Activated CD4-positive, alpha-beta memory T cell treated with anti-CD3 and anti-CD28 coated beads for 36 hours (primary cell): ENCODE data around the gene ACBD3. TPM values are rescaled to one million over a fixed set of nuclear protein-coding genes. Genes with fewer than 3 reads are reported as not detected.

Experiments
- CTCF ChIA-PET: fragments of 350-600 bp; sonication (Branson Sonifier 250); formaldehyde crosslinking; loops from one replicate; lab custom pipeline; 2021; ENCODE audit warnings: antibody characterized with exemption, inconsistent platforms; lab: Charles Lee
- POLR2A ChIA-PET: fragments of 350-600 bp; sonication (Branson Sonifier 250); formaldehyde crosslinking; loops from one replicate; lab custom pipeline; 2021; ENCODE audit warnings: antibody characterized with exemption; lab: Charles Lee
- DNase-seq: peaks from one replicate; pipeline ENCODE4 v3.0.0-alpha.2; 2020
- H3K27ac Mint-ChIP-seq: one replicate; pipeline ENCODE4 v1.8.0; 2021; ENCODE audit warnings: mixed read lengths
- H3K27me3 Mint-ChIP-seq: one replicate; pipeline ENCODE4 v1.8.0; 2021; ENCODE audit warnings: mixed read lengths
- H3K36me3 Mint-ChIP-seq: one replicate; pipeline ENCODE4 v1.8.0; 2021; ENCODE audit warnings: mixed read lengths
- H3K4me1 Mint-ChIP-seq: one replicate; pipeline ENCODE4 v1.8.0; 2021; ENCODE audit warnings: low read depth, mixed read lengths
- H3K4me3 Mint-ChIP-seq: one replicate; pipeline ENCODE4 v1.8.0; 2021; ENCODE audit warnings: mild to moderate bottlenecking, mixed read lengths
- H3K9me3 Mint-ChIP-seq: one replicate; pipeline ENCODE4 v1.8.0; 2021; ENCODE audit warnings: mixed read lengths
- intact Hi-C: fragments of 100-400 bp; cut with micrococcal nuclease; formaldehyde crosslinking; loops from one replicate; pipeline ENCODE4 v1.15.1; 2023
- total RNA-seq, 2 experiments: library from RNA; stranded (reverse); gene quantifications; one replicate each; pipeline ENCODE4 v1.2.3, GENCODE V29; 2021

ACBD3 gene
- total RNA-seq, 2 experiments from 2014 or later = 18.7 to 20.7 TPM

GRCh38 chr1:226109829-226110248 is 76.7 kb downstream of the ACBD3 start:
- ChIA-PET POLR2A (interaction anchor here (0.9 to 3.3 kb wide), 9 partner anchors 10 to 110 kb away, joined by 3 to 18 read pairs (median 12); partner anchors contain the start of genes H3-3A and SDE2), CTCF (interaction anchor here (0.9 to 5.9 kb wide), 6 partner anchors 10 to 110 kb away, joined by 4 to 42 read pairs (median 16); partner anchors contain the start of gene SDE2)
- Mint-ChIP-seq H3K27me3 (no peaks in the 10 kb centered on the region), H3K27ac (peak overlapping the region; percentile 79), H3K36me3 (no peaks in the 10 kb centered on the region), H3K4me1 (peaks cover 15% of the 10 kb centered on the region), H3K9me3 (no peaks in the 10 kb centered on the region), H3K4me3 (peak overlapping the region; percentile 76)
- intact Hi-C loops = loop anchor here (1.0 to 2.0 kb wide), 3 partner anchors 11 to 47 kb away; partner anchors contain the start of gene H3-3A
- peak; percentile 89 for DNase-seq

DNA sequence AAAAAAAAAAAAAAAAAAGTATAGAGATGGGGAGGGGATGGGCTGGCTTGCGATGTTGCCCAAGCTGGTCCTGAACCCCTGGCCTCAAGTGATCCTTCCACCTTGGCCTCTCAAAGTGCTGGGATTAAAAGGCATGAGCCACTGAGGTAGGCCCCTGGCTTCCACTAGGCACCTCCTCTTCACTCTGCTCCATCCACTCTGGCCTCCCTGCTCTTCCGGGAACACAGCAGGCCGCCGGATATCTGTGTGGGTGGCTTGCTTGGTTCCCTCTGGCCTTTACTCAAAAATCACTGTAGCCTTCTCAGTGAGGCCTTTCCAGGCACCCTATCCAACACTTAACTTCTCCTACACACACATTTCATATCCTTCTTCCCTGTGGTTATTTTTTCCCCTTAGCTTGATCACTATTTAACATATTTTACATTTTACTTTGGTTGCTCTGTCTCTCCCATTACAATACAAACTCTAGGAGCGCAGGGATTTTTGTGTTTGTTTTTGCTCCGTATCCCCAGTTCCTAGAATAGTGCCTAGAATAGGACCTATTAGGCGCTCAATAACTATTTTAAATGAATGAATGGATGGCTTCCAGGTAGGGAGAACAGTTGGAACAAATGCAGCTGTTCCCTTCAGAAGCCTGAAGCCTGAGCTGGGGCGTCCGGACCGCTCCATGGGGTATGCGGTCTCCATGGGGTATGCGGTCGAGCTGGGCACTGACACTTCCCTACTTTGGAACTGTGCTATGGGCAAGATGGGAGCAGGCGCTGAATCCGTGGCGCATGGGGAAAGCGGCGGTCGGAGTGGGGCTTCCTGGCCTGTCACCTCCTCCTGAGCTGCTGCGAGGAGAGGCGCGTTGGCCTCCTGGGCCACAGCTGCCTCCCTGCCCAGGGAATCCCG is 77.4 kb downstream of the ACBD3 start:
- intact Hi-C loops = loop anchor here (2.0 kb wide), 1 partner anchor 26 kb away; no protein-coding TSS in a partner anchor
- Mint-ChIP-seq H3K4me1 (peaks cover 15% of the 10 kb centered on the region), H3K4me3 (peak overlapping the region; percentile 76), H3K9me3 (no peaks in the 10 kb centered on the region), H3K36me3 (no peaks in the 10 kb centered on the region), H3K27ac (peak overlapping the region; percentile 79), H3K27me3 (no peaks in the 10 kb centered on the region)
- no peak for DNase-seq
- CTCF ChIA-PET = interaction anchor here (0.9 to 5.9 kb wide), 6 partner anchors 10 to 109 kb away, joined by 4 to 42 read pairs (median 16); partner anchors contain the start of gene SDE2
- POLR2A ChIA-PET = interaction anchor here (0.9 to 3.3 kb wide), 7 partner anchors 11 to 109 kb away, joined by 3 to 18 read pairs (median 9); partner anchors contain the start of genes H3-3A and SDE2

- Mint-ChIP-seq H3K4me1 (peaks cover 15% of the 10 kb centered on the region), H3K9me3 (no peaks in the 10 kb centered on the region), H3K27ac (no peak overlapping the region), H3K36me3 (no peaks in the 10 kb centered on the region), H3K4me3 (no peak overlapping the region), H3K27me3 (no peaks in the 10 kb centered on the region)
- intact Hi-C loops = loop anchor here (2.0 kb wide), 1 partner anchor 25 kb away; no protein-coding TSS in a partner anchor
- ChIA-PET POLR2A (no interaction called here), CTCF (interaction anchor here (0.6 to 5.9 kb wide), 5 partner anchors 8 to 165 kb away, joined by 3 to 42 read pairs (median 7); no protein-coding TSS in a partner anchor)
- no peak for DNase-seq
Measured at GRCh38 chr1:226107471-226108460, 78.8 kb downstream of the ACBD3 start.

DNA sequence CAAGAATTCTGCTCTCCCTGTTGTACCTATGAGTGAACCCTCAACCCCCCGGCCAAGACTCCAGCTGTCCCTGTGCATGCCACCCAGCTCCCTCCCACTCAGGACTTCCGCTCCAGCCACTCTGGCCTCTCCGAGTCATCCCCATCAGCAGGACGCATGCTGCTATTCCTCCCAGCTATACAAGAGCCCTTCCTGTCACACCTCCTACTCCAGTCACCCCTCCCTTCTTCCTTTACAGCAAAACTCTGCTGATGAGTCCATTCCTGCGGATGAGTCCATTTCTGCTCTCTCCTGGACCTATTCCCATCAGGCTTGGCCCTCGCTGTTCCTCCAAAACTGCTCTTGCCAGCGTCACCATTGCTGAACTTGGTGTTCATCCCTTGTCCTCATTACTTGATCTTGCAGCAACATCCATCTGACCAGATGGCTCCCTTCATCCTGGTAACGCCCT is 81.8 kb downstream of the ACBD3 start:
- H3K4me3 Mint-ChIP-seq = no peak overlapping the region

DNA sequence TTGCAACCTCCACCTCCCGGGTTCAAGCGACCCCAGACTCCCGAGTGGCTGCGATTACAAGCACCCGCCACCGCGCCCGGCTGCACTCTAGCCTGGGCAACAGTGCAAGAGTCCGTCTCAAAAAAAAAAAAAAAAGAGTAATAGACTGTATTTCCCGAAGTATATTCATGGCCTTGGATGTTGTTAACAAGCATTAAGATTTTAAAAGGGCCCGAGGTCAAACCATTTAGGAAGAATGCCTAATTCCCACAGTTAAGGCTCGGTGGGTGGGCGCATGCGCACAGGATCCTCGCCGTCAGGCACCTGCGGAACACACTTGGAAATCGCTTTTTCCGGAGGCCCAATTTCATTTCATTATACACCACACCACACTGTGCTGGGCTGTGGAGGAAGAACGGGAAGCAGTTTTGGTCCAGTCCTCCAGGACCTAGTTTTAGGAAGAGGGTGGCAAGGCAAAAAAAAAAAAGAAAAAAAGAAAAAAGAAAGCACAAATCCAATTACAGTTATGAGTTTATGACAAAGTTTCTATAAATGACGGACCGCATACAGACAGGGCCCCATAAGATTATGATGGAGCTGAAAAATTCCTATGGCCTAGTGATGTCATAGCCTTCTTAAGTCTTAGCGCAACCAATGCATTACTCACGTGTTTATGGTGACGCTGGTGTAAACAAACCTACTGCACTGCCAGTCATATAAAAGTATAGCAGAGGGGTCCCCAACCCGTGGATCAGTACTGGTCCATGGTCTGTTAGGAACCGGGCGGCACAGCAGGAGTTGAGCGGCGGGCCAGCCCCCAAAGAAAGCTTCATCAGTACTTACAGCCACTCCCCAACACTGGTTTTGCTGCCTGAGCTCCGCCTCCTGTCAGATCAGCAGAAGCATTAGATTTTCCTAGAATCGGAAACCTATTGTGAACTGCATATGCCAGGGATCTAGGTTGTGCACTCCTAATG is 85.8 kb downstream of the ACBD3 start:
- intact Hi-C loops = loop anchor here (2.0 kb wide), 2 partner anchors 18 to 36 kb away; no protein-coding TSS in a partner anchor
- Mint-ChIP-seq H3K9me3 (no peaks in the 10 kb centered on the region), H3K4me3 (peak overlapping the region; percentile 76), H3K27ac (no peak overlapping the region), H3K27me3 (peaks cover 3% of the 10 kb centered on the region), H3K36me3 (no peaks in the 10 kb centered on the region), H3K4me1 (peaks cover 17% of the 10 kb centered on the region)
- peak; percentile 52 for DNase-seq
- POLR2A ChIA-PET = interaction anchor here (0.8 to 1.0 kb wide), 2 partner anchors 10 to 18 kb away, joined by 3 to 4 read pairs; no protein-coding TSS in a partner anchor
- CTCF ChIA-PET = interaction anchor here (0.5 to 2.6 kb wide), 4 partner anchors 17 to 130 kb away, joined by 3 to 12 read pairs (median 4); no protein-coding TSS in a partner anchor

More for the DNA sequence above, 81.8 kb downstream of the ACBD3 start:
- Mint-ChIP-seq H3K27me3 (peaks cover 3% of the 10 kb centered on the region), H3K9me3 (no peaks in the 10 kb centered on the region), H3K27ac (no peak overlapping the region), H3K4me1 (peaks cover 21% of the 10 kb centered on the region), H3K36me3 (no peaks in the 10 kb centered on the region)
- ChIA-PET POLR2A (no interaction called here), CTCF (interaction anchor here (1.2 to 1.9 kb wide), 2 partner anchors 21 to 40 kb away, joined by 7 to 8 read pairs; no protein-coding TSS in a partner anchor)
- intact Hi-C loops = no loop called here
- no peak for DNase-seq

DNA sequence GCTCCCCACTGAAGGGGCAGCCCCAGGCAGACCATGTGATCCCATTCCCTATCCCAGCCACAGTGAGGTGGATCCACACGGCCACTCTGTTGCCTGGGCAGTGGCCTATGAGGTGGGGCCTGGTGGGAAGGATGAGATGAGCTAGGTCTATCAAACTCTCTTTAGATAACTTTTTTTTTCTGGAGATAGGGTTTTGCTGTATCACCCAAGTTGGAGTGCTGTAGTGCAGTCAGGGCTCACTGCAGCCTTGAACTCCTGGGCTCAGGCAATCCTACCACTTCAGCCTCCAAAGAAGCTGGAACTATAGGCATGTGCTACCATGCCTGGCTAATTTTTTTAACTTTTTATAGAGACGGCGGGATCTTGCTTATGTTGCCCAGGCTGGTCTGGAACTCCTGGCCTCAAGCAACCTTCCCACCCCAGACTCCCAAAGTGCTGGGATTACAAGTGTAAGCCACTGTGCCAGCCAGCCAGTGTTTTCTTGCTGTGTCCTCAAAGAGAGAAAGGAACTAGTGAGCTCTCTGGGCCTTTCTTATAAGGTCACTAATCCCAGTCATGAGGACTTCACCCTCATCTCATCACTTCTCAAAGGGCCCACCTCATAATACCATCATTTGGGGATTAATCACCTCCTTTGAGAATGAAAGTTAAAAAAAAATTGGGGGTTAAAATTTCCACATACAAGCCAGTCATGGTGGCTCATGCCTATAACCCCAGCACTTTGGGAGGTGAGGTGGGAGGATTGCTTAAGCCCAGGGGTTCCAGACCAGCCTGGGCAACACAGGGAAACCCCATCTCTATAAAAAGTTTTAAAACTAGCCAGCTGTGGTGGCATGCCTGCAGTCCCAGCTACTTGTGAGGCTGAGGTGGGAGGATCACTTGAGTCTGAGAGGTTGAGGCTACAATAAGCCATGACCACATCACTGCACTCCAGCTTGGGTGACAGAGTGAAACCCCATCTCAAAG is 87.4 kb downstream of the ACBD3 start:
- peak; percentile 18 for DNase-seq
- H3K27ac Mint-ChIP-seq = no peak overlapping the region

GRCh38 chr1:226097866-226098625 is 88.5 kb downstream of the ACBD3 start:
- intact Hi-C loops = no loop called here
- no peaks in the 10 kb centered on the region for H3K36me3 Mint-ChIP-seq
- no peak overlapping the region for H3K27ac Mint-ChIP-seq
- H3K27me3 Mint-ChIP-seq = peaks cover 3% of the 10 kb centered on the region
- H3K4me3 Mint-ChIP-seq = no peak overlapping the region
- H3K9me3 Mint-ChIP-seq = no peaks in the 10 kb centered on the region
- no peak for DNase-seq
- ChIA-PET POLR2A (interaction anchor here (1.3 to 2.0 kb wide), 3 partner anchors 12 to 28 kb away, joined by 3 to 9 read pairs (median 5); no protein-coding TSS in a partner anchor), CTCF (interaction anchor here (0.9 to 2.9 kb wide), 3 partner anchors 15 to 87 kb away, joined by 3 to 10 read pairs (median 3); no protein-coding TSS in a partner anchor)
- H3K4me1 Mint-ChIP-seq = peaks cover 17% of the 10 kb centered on the region

More for the DNA sequence above, 87.4 kb downstream of the ACBD3 start:
- Mint-ChIP-seq H3K4me3 (no peak overlapping the region), H3K27me3 (peaks cover 3% of the 10 kb centered on the region), H3K36me3 (no peaks in the 10 kb centered on the region), H3K9me3 (no peaks in the 10 kb centered on the region), H3K4me1 (peaks cover 17% of the 10 kb centered on the region)
- intact Hi-C loops = no loop called here
- CTCF ChIA-PET = interaction anchor here (1.1 to 2.9 kb wide), 4 partner anchors 10 to 34 kb away, joined by 3 to 10 read pairs (median 6); no protein-coding TSS in a partner anchor
- POLR2A ChIA-PET = interaction anchor here (1.3 to 2.0 kb wide), 3 partner anchors 11 to 29 kb away, joined by 3 to 9 read pairs (median 5); no protein-coding TSS in a partner anchor

DNA sequence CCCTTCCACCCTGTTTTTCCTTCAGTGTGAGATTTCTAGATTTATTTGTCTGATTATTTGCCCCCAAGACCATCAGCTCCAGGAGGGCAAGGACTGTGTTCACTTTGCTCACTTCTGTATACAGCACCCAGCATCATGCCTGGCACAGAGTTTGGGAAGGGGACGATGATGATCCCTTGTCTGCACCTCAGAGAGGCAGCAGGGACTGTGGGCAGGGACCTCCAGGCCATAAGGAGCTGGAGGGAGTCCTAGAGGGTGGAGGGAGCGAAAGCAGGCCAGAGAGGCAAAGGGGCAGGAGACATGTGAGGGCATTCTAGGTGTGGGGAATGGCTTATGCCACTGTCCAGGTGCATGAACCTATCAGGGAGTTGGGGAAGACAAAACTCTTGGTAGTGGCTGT is 91.3 kb downstream of the ACBD3 start:
- H3K4me3 Mint-ChIP-seq = no peak overlapping the region

More for the DNA sequence above, 91.3 kb downstream of the ACBD3 start:
- ChIA-PET CTCF (interaction anchor here (1.1 to 1.4 kb wide), 2 partner anchors 30 to 31 kb away, joined by 3 to 4 read pairs; no protein-coding TSS in a partner anchor), POLR2A (no interaction called here)
- H3K27me3 Mint-ChIP-seq = peaks cover 4% of the 10 kb centered on the region
- H3K27ac Mint-ChIP-seq = no peak overlapping the region
- peaks cover 9% of the 10 kb centered on the region for H3K4me1 Mint-ChIP-seq
- H3K9me3 Mint-ChIP-seq = no peaks in the 10 kb centered on the region
- no peak for DNase-seq
- intact Hi-C loops = no loop called here
- no peaks in the 10 kb centered on the region for H3K36me3 Mint-ChIP-seq
